ENCODE measurements around the gene KDM6A.
"Not testable (repeated sequence)": the region's sequence is repeated elsewhere in the genome, so short reads cannot be mapped to it uniquely, and the experiment has no call there.

Gene KDM6A

DNA sequence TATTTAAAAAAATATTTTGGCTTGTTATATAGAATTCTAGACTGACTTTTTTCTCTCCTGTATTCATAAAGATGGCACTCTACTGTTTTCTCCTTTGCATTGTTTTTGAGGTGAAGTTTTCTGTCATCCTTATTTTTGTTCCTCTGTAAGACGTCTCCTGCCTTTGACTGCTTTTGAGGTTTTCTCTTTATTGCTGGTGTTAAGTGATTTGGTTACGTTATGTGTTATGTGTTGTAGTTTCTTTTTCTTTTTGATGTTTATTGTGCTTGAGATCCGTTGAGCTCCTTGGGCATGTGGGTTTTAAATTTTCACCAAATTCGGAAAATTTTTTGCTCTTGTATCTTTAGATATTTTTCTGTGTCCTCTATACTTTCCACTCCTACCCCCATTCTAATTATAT, 50.0 kb downstream of the KDM6A start:
- DNase-seq (ENCODE audit: low read depth in 2 of 2), result no peak

DNA sequence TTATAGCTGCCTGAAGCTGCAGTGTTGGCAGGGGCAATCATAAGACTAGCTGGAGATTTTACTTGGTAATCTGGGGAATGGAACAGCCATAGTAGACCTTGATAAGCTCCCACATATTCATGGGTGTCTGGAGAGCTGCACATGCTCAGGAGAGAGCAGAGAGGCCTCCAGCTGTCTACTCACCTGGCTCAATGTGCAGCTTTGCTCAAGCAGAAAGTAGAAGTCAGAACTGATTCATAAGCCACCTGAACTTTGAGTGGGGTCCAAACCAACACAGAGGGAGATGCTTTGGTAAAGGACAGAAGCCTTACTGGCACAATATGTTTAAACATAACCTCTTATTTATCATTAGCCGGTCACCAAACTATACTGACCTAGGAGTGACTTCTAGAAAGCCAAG, 54.4 kb downstream of the KDM6A start:
- DNase-seq (ENCODE audit: low read depth in 2 of 2), result no peak

DNA sequence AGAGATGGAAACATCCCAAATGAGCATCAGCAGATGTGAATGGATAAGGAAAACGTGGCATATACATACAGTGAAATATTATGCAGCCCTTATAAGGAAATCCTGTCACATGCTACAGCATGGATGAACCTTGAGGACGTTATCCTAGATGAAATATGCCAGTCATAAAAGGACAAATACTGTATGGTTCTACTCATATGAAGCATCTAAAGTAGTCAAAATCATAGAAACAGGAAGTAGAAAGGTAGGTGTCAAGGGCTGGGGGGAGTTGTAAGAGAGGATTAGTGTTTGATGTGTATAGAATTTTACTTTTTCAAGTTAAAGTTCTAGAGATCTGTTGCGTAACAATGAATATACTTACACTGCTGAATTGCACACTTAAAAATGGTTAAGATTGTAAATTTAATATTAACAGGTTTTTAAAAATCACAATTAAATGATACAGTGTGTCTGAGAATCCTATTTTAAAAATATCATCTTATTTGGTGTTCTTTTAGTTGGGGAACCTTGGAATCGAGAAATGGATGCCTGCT, 58.5 kb downstream of the KDM6A start:
- no peak for DNase-seq (ENCODE audit: low read depth in 2 of 2)

DNA sequence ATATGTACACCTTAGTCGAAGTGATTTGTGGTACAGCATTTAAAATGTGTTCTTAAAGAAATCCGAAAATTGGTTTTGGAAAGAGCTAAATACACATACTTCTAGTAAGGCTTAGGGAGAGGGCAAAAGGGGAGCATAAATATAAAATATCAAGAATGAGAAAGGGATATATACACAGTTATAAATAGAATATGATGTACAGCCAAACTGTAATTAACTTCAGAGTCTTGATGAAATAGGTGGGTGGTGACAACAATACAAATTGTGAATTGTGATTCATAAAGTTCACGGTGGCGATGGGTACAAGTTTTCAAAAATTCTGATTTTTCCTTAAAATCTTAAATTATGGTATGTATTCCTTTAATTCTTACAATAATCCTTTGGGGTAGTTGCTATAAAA, 62.2 kb downstream of the KDM6A start:
- no peak for DNase-seq (ENCODE audit: low read depth in 2 of 2)

DNA sequence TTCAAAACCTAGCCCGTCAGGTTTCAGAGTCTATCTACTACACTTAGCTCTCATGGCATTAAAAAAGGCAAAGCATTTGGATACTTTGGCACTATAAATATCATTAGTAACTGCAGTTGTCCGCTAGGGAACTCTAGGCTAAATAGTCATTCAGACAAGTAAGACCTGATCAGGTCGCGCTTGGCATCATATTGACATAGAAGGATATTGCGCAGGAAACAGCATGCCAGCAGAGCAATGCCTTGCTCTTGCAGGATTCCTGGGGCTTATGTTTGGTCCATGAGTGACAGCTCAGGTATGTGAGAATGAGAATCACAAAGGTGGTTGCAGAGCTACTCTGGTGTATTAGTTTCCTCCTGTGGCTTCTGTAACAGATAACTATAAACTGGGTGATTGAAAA, 62.7 kb downstream of the KDM6A start:
- DNase-seq (ENCODE audit: low read depth in 2 of 2), result no peak

DNA sequence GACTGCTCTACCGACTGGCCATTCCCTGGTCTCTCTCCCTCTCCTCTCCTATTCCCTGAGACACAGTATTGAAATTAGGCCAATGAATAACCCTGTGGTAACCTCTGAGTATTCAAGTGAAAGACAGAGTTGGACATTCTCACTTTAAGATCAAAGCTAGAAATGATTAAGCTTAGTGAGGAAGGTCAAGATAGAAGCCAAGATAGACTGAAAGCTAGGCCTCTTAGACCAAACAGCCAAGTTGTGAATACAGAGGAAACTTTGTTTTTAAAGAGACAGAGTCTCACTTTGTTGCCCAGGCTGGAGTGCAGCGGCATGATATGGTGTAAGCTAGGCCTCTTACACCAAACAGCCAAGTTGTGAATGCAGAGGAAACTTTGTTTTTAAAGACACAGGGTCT, 64.6 kb downstream of the KDM6A start:
- DNase-seq (ENCODE audit: low read depth in 2 of 2), result no peak

DNA sequence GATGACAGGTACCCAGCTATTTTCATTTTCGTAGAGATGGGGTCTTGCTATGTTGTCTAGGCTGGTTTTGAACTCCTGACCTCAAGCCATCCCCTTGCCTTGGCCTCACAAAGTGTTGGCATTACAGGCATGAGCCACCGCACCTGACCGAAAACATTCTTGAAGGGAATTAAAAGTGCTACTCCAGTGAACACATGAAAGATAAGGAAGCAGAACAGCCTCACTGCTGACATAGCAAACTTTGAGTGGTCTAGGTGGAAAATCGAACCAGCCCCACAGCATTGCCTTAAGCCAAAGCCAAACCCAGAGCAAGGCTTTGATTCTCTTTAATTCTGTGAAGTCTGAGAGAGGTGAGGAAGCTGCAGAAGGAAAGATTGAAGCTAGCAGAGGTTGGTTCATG, 65.1 kb downstream of the KDM6A start:
- no peak for DNase-seq (ENCODE audit: low read depth in 2 of 2)

DNA sequence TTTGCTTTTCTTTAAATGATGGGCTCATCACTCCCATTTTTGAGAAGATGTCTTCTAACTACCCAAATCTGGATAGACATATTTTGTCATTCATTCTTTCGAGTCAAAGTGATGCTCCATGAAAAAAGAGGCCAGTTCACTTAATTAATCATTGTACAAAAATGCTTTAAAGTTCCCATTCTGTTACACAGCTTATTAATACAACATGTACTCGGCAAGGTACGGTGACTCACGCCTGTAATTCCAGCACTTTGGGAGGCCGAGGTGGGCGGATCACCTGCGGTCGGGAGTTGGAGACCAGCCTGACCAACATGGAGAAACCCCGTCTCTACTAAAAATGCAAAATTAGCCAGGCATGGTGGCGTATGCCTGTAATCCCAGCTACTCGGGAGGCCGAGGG, 67.6 kb downstream of the KDM6A start:
- not testable (repeated sequence) for DNase-seq (ENCODE audit: low read depth in 2 of 2)

DNA sequence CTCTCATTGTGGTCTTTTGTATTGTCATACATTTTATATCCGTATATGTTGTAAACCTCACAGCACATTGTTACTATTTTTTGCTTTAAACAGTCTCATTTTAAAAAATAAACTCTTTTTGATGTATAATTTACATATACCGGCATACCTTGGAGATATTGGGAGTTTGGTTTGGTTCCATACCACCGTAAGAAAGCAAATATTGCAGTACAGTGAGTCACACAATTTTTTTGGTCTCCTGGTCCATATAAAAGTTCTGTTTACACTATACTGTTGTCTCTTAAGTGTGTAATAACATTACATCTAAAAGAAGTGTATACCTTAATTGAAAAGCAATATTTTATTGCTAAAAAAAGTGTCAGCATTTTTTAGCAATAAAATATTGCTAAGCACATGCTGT, 70.0 kb downstream of the KDM6A start:
- no peak for DNase-seq (ENCODE audit: low read depth in 2 of 2)

DNA sequence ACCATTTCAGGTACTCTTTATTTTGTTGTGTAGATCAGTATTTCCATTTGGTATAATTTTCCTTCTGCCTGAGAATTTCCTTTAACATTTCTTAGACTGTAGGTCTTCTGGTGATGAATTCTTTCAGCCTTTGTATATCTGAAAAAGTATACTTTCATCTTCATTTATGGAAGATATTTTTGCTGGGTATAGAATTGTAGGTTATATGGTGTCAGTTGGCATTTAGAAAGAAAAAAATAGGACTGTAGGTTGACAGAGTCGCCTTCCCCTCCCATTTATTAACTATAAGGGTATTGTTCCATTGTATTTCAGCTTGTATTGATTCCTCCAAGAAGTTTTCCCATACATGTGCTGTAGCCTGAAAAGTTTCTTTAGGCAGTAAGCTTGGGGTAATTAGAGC, 71.9 kb downstream of the KDM6A start:
- no peak for DNase-seq (ENCODE audit: low read depth in 2 of 2)

DNA sequence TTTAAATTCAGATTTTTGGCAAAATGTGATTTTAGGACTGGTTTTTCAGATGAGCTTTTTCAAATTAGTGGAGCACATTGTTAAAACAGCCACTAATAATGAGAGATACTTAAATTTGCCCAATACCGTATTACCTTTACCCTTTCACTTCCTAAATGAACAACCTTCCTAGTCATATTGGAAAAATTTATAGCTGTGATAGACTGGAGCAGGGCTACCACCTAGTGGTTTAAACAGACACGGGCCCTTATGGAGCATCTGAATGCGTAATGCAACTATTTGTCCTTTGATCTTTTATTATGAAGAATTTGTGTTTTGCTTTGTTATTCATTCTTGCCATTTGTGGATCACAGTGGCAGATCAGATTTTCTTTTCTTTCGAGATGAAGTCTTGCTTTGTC, 72.7 kb downstream of the KDM6A start:
- no peak for DNase-seq (ENCODE audit: low read depth in 2 of 2)

DNA sequence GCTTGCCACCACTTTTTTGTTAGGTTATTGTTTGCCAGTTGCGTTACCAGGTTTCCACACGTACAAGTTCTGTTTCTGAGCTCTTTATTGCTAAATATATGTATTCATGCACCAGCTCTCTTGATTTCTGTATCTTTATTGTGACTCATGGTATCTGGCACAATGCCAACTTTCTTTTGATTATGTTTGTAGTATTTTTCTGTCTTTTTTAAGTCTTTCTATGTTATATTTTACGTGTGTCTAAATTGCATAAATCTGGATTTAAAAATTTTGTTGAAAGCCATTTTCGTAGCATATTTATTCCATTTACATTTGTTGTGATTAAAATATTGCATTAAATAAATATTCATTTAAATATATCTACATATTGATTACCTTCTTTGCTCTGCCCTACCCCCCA, 73.8 kb downstream of the KDM6A start:
- DNase-seq (ENCODE audit: low read depth in 2 of 2), result no peak

DNA sequence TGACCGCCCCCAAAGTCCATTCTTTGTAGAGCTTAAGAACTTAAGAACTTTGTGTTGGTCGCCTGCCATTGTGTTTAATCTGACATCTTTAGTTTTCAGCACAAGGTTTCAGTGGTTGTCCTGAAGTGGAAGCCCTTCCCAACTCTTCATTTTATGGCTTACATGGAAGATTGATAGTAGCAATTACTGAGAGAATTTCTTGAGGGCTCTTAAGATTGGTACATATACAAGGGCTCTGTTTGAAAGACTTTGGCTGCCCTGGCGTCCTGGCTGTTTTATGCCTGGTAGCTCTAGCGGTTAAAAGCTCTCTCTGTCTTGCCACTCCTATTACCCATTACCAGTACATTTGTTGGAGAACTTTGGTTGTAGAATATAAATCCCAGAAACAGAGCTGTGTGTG, 75.0 kb downstream of the KDM6A start:
- no peak for DNase-seq (ENCODE audit: low read depth in 2 of 2)

DNA sequence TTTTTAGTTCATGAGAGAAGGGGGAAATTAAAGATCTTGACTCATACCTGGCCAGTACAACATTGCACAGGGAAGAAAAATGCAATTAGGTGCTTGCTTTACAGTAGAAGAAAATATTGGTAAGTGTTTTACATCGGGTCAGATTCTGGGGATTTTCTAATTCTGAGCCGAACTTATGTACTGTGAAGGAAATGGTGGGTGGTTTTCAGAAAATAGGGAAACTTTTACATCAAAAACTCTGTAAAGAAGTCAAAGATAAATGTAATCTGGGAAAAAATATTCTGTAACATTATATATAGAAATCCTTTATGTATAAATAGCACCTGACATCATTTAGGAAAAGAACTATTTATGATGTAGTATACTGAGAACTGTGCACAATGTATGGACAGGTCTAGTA, 75.4 kb downstream of the KDM6A start:
- no peak for DNase-seq (ENCODE audit: low read depth in 2 of 2)

DNA sequence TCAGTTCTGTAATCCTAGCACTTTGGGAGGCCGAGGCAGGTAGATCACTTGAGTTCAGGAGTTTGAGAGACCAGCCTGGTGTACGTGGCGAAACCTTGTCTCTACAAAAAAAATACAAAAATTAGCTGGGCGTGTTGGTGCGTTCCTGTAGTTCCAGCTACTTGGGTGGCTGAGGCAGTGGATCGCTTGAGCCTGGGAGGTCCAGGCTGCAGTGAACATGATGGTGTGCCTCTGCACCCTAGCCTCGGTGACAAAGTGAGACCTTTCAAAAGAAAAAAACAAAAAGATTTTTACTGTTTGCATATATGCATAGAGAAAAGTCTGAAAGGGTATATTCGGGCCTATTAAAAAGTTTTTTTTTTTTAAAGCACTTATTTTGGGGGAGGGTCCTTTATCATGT, 76.1 kb downstream of the KDM6A start:
- no peak for DNase-seq (ENCODE audit: low read depth in 2 of 2)

DNA sequence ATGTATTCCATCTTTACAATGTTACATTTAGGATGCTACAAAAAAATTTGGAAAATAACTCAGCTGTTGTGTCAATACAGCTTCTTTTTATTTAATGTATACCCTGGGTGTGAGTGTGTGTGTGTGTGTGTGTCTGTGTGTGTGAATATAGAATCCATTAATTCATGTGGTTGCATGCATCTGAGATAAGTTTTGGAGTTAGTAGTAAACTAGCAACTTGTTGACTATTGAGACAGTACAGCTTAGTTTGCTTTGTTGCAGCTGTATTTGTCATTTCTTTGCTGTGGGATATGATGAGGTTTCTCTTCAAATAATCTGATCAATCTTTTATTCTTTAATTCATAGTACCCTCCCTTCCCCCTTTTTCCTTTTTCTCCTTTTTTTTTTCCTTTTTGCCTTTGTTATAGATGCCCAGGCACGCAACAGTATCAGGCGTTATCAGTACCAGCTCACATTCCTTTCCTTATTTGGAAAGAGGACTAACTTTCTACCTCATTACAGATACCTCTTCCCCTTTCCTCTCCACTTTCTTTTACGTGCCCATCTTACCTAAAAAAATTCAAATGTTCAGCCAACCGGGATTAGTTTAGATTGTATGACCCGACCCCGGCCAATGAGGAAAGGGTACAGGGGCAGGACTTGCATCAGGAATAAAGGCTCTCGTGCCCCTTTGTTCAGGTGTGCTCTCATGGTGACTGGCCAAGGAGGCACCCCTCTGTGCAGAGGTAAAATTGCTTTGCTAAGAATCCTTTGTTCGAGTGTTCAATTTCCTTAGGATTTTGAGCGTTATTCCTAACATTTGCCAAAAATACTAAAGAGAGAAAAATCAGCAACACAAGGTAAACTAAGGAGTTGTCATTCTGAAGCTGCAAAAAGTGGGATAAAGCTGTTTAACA, 77.7 kb downstream of the KDM6A start:
- DNase-seq (ENCODE audit: low read depth in 2 of 2), result not testable (repeated sequence)

DNA sequence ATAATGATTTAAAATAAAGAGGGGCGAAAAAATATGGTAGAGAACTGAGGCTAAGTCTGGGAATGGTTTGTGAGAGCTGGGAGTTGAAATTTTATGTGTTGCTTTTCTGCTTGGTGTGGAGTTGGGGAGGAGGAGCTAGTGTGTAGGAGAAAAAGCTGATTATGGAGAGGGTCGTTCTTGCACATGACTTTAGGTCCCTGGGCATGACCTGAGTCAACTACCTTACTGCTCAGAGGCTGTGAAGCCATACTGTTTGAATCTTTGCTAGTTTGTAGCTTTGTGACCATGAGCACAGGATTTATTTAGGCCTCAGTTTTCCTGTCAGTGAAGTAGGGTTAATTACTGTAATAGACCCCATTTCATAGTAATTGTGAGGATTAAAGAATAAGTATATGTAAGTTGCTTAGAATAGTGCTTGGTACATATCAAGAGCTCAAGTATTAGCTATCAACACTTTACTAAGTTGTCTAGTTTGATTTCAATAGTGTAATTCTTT, 78.6 kb downstream of the KDM6A start:
- no peak for DNase-seq (ENCODE audit: low read depth in 2 of 2)

DNA sequence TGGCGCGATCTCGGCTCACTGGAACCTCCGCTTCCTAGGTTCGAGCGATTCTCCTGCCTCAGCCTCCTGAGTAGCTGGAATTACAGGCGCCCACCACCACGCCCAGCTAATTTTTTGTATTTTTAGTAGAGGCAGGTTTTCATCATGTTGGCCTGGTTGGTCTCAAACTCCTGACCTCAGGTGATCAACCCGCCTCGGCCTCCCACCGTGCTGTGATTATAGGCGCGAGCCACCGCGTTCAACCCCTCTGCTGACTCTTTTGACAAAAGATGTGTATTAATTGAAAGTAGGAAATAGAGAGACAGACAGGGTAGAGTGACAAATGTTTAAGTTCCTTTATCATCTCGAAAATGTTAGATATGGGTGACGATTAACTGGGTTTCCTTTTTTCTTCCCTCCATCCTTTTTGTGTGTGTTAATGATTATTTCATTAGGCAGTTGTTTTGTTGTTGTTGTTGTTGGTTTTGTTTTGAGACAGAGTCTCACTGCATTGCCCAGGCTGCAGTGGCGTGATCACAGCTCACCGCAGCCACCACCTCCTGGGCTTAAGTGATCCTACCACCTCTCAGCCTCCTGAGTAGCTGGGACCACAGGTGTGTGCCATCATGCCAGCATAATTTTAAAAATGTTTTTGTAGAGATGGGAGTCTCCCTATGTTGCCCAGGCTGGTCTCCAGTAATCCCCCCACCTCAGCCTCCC, 79.5 kb downstream of the KDM6A start:
- no peak for DNase-seq (ENCODE audit: low read depth in 2 of 2)

DNA sequence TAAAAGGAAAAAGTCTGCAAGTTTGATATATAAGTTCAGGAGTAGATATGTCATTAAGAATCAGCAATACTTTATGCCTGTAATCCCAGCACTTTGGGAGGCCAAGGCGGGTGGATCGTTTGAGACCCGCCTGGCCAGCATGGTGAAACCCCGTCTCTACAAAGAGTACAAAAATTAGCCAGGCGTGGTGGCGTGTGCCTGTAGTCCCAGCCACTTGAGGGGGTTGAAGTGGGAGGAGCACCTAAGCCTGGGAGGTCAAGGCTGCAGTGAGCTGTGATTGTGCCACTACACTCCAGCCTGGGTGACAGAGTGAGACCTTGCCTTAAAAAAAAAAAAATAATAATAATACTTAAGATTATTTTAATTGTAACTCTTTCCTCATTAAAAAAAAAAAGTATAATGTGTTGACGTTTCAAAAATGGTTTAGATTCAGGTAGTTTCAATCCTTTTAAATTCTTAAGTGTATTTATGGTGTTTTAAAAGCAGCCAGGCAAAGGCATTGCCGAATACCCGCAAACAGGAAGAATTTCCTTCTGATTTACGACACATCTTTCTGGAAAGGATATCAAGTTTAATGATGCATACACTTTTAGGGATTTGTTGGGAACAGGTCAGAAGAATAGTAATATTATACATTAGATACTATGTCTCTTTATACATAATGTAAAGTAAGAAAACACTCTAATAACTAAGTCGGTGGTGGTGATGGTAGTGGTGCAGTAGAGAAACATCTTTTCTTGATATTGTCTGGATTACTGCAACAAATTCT, 80.9 kb downstream of the KDM6A start:
- no peak for DNase-seq (ENCODE audit: low read depth in 2 of 2)

DNA sequence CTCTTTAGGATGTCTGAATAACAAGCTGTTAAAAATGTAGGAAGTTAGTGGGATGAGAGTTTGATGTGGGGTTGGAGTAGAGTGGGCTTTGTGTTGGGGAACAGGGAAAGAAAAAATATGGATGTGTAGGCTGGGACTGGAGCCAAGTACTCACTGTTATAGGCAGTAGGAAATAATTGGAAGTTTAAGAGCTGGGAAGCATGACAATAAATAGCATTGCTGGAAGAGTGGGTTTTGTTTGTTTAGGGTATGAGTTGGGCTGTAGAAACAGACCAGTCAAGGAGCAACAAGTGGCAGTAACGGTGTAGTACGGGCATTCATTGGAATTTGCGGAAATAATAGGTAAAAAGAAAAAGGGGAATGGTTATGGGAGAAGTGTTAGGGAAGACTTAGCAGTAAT, 81.6 kb downstream of the KDM6A start:
- DNase-seq (ENCODE audit: low read depth in 2 of 2), result no peak

DNA sequence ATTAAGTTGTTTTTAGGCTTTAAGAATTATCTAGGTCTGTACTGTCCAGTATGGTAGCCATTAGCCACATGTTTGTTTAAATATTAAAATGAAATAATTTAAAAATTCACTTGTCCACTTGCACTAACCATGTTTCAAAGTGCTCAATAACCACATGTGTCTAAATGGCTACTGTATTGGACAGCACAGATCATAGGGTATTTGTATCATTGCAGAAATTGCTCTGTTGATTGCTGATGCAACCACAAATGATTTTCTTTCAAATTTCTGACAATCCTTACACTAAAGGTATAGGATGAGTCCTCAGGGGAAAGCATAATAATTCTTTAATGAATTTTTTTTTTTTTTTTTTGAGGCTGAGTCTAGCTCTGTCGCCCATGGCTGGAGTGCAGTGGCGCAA, 84.9 kb downstream of the KDM6A start:
- no peak for DNase-seq (ENCODE audit: low read depth in 2 of 2)

DNA sequence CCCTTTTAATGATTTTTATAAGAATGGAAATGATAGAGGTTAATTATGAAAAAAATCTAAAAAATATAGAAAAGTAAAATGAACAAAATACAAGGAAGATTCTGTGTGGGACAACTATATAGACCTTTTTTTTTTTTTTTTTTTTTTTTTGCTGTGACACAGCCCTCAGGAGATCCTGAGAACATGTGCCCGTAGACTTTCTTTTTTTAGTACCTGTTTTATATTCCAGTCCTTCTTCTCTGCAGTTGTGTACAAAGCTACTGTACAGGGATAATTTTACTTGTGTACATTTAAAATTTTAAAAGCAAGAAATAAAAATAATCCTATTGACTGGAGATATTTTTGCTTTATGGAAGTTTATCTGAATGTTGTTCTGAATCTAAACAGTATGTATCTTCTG, 85.5 kb downstream of the KDM6A start:
- no peak for DNase-seq (ENCODE audit: low read depth in 2 of 2)
